ENCODE results near the gene CWC25. TPM values are rescaled to one million over a fixed set of nuclear protein-coding genes. Genes with fewer than 3 reads are reported as not detected.

CWC25 gene
- total and polyA plus RNA-seq, 9 of the 15 experiments (the other 6 are each of a cell fraction or from before 2014, with no cell fraction given), result 16.5 to 27.4 (median 23.0) TPM

DNA sequence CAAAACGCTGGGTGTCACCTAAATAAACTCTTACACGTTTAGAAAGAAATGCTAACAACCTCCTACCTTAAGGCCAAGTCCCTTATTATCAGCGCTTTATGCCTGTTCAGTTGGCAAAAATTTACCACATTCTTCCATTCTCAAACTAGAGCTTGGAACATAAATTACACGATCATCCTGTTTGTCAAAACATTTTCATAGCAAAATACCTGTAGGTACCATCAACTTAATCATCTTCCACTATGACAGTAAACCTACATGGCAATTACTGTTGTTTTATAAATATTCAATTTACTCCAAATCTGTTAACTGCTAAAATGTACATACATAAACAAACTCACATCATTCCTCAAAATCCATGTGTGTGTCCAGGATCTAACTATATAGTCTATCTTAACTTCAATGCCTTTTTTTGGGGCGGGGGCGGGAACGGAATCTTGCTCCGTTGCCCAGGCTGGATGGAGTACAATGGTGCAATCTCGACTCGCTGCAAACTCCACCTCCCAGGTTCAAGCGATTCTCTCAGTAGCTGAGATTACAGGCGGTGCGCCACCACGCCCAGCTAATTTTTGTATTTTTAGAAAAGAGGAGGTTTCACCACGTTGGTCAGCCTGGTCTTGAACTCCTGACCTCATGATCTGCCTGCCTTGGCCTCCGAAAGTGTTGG lies 24.0 kb upstream of the CWC25 start:
- BruUV-seq (replicated peaks), result no TSS peak
- peaks cover 14 to 15% of the 10 kb centered on the region in 2 experiments; a peak in 4 of 5 replicates for H3K4me1 ChIP-seq (replicated peaks in 1 of 2; ENCODE audit: control insufficient read depth in 2 of 2, insufficient read depth in 2 of 2, low read length in 2 of 2)
- H3K9me3 ChIP-seq (replicated peaks; ENCODE audit: control insufficient read depth, insufficient read depth, low read depth, low read length), result no peaks in the 10 kb centered on the region
- WGBS (ENCODE audit: insufficient coverage, low coverage, missing lambda C conversion rate), result 72% methylated on average over 15 of the region's 16 CpGs
- FAIRE-seq, result no peak
- in situ Hi-C loops (cut with MboI), result no loop called here
- no peaks in the 10 kb centered on the region for H3K27me3 ChIP-seq (ENCODE audit: control insufficient read depth in 2 of 2, insufficient read depth in 2 of 2, low read length in 2 of 2)
- H2AFZ ChIP-seq (ENCODE audit: low read depth, low read length), result no peak overlapping the region
- peaks cover 51% of the 10 kb centered on the region for H3K79me2 ChIP-seq (ENCODE audit: control insufficient read depth, insufficient read depth, low read length)
- H3K4me3 ChIP-seq, result no peak overlapping the region
- ChIA-PET CTCF (ENCODE audit: low intra/inter-chr PET ratio) (no interaction called here), POLR2A (interaction anchor here (0.9 to 2.8 kb wide), 9 partner anchors 9 to 23 kb away, joined by 3 to 17 read pairs (median 5); partner anchors contain the start of gene LASP1)
- intact Hi-C loops (cut with micrococcal nuclease), result no loop called here
- H4K20me1 ChIP-seq (replicated peaks; ENCODE audit: control insufficient read depth, insufficient read depth, low read length), result peaks cover 32% of the 10 kb centered on the region
- DNase-seq (ENCODE audit: extremely low read depth in 1 of 4, low spot score in 3 of 4), result no peak
- H3K4me2 ChIP-seq (ENCODE audit: insufficient read depth, low read length), result no peak overlapping the region
- H3K9me1 ChIP-seq (ENCODE audit: control insufficient read depth, insufficient read depth, low read length), result peaks cover 9% of the 10 kb centered on the region
- no peak overlapping the region for H3K27ac ChIP-seq (ENCODE audit: extremely low read depth, low read depth, low read length)
- no peak overlapping the region for H3K9ac ChIP-seq (ENCODE audit: insufficient read depth in 1 of 2, low read depth in 2 of 2, low read length in 2 of 2)
- H3K36me3 ChIP-seq (ENCODE audit: control insufficient read depth, insufficient read depth, low read length), result peaks cover 62% of the 10 kb centered on the region
- ATAC-seq, result no peak
- TF ChIP-seq ZNF224 (CRISPR knock-in tag; IDR thresholded peaks at IDR 0.05) (no peak), HOXB6 (CRISPR knock-in tag; IDR thresholded peaks at IDR 0.05; ENCODE audit: borderline replicate concordance) (no peak), ATF7 (IDR thresholded peaks at IDR 0.05) (no peak), COPS2 (conservative IDR thresholded peaks at IDR 0.05) (no peak), TRIM24 (IDR thresholded peaks at IDR 0.05) (no peak), NFRKB (IDR thresholded peaks at IDR 0.05; ENCODE audit: low read depth) (no peak), IFI16 (CRISPR knock-in tag; IDR thresholded peaks at IDR 0.05) (no peak), RBM14 (IDR thresholded peaks at IDR 0.05; ENCODE audit: borderline replicate concordance, insufficient read depth, low read depth, low read length) (no peak), TCF3 (CRISPR knock-in tag; IDR thresholded peaks at IDR 0.05) (no peak), HNRNPUL1 (IDR thresholded peaks at IDR 0.05; ENCODE audit: low read length) (no peak), NFIX (CRISPR knock-in tag; IDR thresholded peaks at IDR 0.05; ENCODE audit: low read depth) (no peak), EWSR1 (IDR thresholded peaks at IDR 0.05; ENCODE audit: borderline replicate concordance, low read depth, partially characterized antibody) (peak; percentile 2), GABPA (tag; conservative IDR thresholded peaks at IDR 0.05; ENCODE audit: low read depth) (no peak), NR4A1 (CRISPR knock-in tag; IDR thresholded peaks at IDR 0.05) (no peak), NR4A1 (tag; IDR thresholded peaks at IDR 0.05) (no peak)
- TF ChIP-seq, protein P1, sequence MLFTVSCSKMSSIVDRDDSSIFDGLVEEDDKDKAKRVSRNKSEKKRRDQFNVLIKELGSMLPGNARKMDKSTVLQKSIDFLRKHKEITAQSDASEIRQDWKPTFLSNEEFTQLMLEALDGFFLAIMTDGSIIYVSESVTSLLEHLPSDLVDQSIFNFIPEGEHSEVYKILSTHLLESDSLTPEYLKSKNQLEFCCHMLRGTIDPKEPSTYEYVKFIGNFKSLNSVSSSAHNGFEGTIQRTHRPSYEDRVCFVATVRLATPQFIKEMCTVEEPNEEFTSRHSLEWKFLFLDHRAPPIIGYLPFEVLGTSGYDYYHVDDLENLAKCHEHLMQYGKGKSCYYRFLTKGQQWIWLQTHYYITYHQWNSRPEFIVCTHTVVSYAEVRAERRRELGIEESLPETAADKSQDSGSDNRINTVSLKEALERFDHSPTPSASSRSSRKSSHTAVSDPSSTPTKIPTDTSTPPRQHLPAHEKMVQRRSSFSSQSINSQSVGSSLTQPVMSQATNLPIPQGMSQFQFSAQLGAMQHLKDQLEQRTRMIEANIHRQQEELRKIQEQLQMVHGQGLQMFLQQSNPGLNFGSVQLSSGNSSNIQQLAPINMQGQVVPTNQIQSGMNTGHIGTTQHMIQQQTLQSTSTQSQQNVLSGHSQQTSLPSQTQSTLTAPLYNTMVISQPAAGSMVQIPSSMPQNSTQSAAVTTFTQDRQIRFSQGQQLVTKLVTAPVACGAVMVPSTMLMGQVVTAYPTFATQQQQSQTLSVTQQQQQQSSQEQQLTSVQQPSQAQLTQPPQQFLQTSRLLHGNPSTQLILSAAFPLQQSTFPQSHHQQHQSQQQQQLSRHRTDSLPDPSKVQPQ (CRISPR knock-in tag; IDR thresholded peaks at IDR 0.05; ENCODE audit: borderline replicate concordance), result no peak
- TF ChIP-seq, protein P2, sequence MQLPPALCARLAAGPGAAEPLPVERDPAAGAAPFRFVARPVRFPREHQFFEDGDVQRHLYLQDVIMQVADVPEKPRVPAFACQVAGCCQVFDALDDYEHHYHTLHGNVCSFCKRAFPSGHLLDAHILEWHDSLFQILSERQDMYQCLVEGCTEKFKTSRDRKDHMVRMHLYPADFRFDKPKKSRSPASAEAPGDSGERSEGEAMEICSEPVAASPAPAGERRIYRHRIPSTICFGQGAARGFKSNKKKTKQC (CRISPR knock-in tag; IDR thresholded peaks at IDR 0.05), result no peak
- TF ChIP-seq, protein P3, sequence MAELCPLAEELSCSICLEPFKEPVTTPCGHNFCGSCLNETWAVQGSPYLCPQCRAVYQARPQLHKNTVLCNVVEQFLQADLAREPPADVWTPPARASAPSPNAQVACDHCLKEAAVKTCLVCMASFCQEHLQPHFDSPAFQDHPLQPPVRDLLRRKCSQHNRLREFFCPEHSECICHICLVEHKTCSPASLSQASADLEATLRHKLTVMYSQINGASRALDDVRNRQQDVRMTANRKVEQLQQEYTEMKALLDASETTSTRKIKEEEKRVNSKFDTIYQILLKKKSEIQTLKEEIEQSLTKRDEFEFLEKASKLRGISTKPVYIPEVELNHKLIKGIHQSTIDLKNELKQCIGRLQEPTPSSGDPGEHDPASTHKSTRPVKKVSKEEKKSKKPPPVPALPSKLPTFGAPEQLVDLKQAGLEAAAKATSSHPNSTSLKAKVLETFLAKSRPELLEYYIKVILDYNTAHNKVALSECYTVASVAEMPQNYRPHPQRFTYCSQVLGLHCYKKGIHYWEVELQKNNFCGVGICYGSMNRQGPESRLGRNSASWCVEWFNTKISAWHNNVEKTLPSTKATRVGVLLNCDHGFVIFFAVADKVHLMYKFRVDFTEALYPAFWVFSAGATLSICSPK (IDR thresholded peaks at IDR 0.05; ENCODE audit: borderline replicate concordance), result no peak

All from K562 (cell line).